HG02852 (cell line): ENCODE data around the gene MYT1.

Source experiments
- ATAC-seq: cut with Tn5 transposase; IDR thresholded peaks from one replicate; pipeline ENCODE4 v1.9.1; 2021; ENCODE audit warnings: mild to moderate bottlenecking, moderate library complexity; ENCODE audit not compliant: unreplicated experiment

Gene MYT1

GRCh38 chr20:64242797-64243475, 78.7 kb downstream of the MYT1 start:
- no peak for ATAC-seq

- no peak for ATAC-seq
These were observed 80.1 kb downstream of the MYT1 start for GRCh38 chr20:64244281-64244805.

- ATAC-seq, result no peak
These were observed 80.8 kb downstream of the MYT1 start for GRCh38 chr20:64244870-64245603.

- no peak for ATAC-seq
These were observed 81.7 kb downstream of the MYT1 start for GRCh38 chr20:64245746-64246595.

GRCh38 chr20:64246616-64247306, 82.5 kb downstream of the MYT1 start:
- ATAC-seq, result no peak

GRCh38 chr20:64247307-64247618, 83.0 kb downstream of the MYT1 start:
- ATAC-seq, result no peak

- no peak for ATAC-seq
These were observed 84.0 kb downstream of the MYT1 start for GRCh38 chr20:64247970-64248841.

- no peak for ATAC-seq
These were observed 85.8 kb downstream of the MYT1 start for GRCh38 chr20:64250027-64250426.

GRCh38 chr20:64253000-64253383, 88.7 kb downstream of the MYT1 start:
- ATAC-seq, result no peak

- no peak for ATAC-seq
These were observed 89.2 kb downstream of the MYT1 start for GRCh38 chr20:64253443-64253842.

GRCh38 chr20:64254156-64254555, 89.9 kb downstream of the MYT1 start:
- no peak for ATAC-seq

- ATAC-seq, result no peak
These were observed 90.5 kb downstream of the MYT1 start for GRCh38 chr20:64254571-64255360.

GRCh38 chr20:64255361-64256281, 91.4 kb downstream of the MYT1 start, which contains the start of gene PCMTD2:
TSS of gene PCMTD2 (plus strand) at chr20:64255748. CDS start at chr20:64259966, 4,218 bp downstream.
- ATAC-seq, result peak; percentile 83

- ATAC-seq, result no peak
These were observed 92.2 kb downstream of the MYT1 start for GRCh38 chr20:64256282-64256935.

- no peak for ATAC-seq
These were observed 93.0 kb downstream of the MYT1 start for GRCh38 chr20:64257107-64257757.

- no peak for ATAC-seq
These were observed 94.0 kb downstream of the MYT1 start for GRCh38 chr20:64258071-64258823.
